Measurements from ENCODE around the gene WFIKKN1.
"Not testable (repeated sequence)": the region's sequence is repeated elsewhere in the genome, so short reads cannot be mapped to it uniquely, and the experiment has no call there.

WFIKKN1 gene

DNA sequence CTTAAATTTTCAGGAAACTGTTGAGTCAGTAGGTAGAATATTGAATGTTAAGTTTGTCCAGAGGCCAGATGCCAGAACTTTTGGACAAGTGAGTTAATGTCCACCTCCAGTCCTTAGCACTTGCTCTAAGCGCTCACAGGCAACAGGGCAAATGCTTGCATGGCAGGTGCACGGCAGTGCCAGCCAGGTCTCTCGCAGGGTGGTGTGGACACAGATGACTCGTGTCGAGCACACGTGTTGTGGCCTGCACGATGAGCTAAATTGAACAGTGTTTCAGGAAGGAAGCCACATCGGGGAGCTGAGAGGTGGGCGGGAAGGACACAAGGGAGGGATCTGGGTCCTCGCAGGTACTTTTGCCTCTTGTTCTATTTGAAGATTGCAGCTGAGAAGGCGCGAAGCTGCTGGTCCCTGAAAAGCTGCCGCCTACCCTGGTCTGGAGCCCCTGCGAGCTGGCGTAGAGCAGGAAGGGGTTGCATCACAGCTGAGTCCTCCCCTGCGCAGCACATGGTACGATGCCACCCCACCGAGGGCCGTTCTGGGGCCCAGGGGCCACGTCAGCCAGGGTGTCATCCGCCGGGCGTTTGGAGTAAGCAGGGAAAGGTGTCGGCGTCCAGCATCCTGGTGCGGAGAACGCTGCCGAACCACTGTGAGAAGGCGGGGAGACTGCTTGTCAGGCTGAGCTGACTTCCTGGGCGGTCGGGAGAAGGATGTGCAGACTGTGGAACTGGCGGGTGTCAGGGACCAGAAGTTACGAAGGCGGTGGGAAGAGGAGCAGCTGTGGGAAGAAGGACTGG is 34.6 kb upstream of the WFIKKN1 start:
- DNase-seq, result peak; percentile 9 to 31

DNA sequence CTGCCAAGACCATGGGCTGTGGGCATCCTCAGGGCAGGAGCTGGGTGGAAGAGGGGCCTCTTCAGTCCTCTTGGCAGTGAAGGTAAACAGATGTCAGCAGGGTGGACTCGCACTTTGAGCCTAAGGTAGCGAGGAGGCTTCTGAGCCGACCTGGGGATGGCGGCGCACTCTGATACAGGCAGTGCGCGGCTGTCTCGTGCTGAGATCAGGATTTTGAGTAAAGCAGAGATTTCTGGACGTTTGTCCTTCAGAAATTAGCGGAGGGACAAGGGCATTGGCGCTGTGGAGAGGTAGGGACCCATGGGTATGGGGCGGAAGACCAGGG is 34.1 kb upstream of the WFIKKN1 start:
- DNase-seq, result no peak

DNA sequence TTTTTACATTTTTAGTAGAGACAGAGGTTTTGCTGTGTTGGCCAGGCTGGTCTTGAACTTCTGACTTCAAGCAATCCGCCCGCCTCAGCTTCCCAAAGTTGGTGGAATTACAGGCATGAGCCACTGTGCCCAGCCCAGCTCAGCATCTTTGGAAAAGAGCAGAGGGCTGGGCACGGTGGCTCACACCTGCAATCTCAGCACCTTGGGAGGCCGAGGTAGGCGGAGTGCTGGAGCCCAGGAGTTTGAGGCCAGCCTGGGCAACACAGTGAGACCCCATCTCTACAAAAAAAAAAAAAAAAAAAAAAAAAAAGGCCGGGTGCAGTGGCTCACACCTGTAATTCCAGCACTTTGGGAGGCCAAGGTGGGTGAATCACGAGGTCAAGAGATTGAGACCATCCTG is 33.1 kb upstream of the WFIKKN1 start:
- DNase-seq, result not testable (repeated sequence)

DNA sequence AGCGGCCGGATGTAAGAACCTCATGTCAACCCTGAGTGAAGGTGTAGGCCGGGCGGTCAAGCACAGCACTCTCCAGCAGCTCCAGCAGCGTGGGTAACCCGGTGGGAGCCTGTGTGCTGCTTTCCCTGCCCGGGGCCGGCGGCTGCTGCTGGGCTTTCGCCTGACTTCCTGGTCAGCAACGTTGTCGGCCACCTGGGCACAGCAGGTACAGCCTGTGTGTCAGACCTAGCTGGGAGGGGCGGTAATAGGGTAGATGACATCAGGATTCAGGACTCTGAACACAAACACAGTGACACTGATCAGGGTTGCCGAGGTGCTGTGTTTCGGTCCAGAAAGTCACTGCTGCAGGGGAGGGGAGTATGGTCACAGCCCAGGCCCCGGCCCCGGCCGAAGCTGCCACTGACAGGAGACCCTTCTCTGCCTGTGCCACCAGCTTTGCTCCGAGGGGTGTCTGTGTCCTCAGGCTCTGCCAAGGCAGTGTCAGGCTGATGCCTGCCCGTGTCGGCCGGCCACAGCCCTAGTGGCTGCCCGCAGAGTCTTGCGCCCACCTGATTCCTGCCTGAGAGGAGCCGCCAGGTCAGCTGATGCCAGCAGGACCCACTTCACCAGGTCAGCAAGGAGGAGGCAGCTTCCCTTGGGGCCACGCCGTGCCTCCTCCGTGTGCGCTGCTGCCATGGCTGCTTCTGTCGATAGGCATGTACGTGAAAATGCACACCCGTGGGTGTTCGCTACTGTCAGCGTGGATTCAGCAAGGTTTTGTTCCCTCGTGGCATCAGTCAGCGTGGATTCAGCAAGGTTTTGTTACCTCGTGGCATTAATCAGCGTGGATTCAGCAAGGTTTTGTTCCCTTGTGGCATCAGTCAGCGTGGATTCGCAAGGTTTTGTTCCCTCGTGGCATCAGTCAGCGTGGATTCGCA is 31.7 kb upstream of the WFIKKN1 start:
- DNase-seq, result no peak

DNA sequence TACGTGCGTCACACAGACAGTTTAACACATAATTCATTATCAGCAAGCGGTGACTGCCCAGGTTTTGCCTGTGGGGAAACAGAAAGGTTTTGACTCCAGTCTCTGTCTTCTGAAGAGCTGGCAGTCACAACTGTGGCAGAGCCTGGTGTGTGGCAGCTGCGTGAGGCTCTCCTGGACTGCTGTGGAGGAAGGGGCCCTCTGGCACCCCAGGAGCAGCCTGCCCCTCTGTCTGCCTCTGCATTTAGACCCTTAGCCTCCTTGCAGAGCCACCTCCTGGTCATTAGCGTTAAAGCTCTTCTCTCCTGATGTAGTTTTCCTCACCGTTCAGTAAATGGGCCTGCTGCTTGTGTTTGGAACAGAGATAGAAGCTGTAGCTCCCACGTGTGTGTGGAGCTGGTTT is 30.0 kb upstream of the WFIKKN1 start:
- DNase-seq, result peak in 1 of 2 donors; percentile 15

DNA sequence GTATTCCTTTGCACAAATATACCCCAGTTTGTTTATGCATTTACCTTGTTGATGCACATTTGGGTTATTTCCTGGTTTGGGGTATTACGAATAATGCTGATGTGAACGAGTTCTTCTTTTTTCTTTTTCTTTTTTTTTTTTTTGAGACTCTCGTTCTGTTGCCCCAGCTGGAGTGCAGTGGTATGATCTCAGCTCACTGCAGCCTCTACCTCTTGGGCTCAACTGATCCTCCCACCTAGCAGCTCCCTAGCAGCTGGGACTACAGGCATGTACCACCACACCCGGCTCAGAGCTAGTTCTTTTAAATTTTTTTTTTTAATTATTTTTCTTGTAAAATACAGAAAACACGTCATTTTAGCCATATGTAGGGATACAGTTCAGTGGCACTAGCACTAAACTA is 26.9 kb upstream of the WFIKKN1 start:
- DNase-seq, result no peak

DNA sequence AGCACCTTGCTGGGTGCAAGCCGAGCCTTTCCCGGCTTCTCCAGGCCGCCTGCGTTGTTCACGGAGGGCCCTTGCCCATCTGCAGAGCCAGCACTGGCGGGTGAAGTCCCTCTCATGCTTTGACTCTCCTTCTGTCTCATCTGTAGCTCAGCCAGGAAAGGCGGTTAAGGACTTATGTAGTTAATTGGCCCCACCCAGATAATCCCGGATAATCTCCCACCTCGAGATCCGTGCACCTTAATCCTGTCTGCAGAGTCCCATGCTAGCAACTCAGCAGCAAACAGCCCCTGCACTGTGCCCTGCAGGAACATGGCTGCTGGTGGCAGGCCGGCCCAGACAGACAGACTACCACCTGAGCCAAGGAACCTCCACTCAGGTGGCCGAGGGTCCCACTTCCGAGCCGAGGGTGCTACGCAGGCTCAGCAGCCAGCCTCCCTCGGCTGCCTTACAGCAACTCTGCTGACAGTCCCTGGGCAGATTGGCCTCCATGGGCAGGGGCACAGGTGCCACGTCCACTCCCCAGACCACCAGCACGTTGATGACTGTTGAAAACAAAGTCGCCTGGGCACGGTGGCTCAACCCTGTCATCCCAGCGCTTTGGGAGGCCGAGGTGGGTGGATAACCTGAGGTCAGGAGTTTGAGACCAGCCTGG is 24.0 kb upstream of the WFIKKN1 start:
- no peak for DNase-seq

DNA sequence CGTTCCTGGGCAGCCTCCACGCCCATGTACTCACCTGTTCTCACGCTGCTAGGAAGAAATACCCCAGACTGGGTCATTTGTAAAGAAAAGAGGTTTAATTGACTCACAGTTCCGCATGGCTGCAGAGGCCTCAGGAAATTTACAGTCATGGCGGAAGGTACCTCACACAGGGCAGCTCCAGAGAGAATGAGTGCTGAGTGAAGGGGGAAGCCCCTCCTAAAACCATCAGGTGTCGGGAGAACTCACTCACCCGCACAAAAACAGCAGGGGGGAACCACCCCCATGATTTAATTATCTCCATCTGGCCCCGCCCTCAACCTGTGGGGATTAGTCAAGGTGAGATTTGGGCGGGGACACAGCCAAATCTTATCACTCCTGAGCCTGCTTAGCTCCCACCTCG is 22.8 kb upstream of the WFIKKN1 start:
- no peak for DNase-seq

DNA sequence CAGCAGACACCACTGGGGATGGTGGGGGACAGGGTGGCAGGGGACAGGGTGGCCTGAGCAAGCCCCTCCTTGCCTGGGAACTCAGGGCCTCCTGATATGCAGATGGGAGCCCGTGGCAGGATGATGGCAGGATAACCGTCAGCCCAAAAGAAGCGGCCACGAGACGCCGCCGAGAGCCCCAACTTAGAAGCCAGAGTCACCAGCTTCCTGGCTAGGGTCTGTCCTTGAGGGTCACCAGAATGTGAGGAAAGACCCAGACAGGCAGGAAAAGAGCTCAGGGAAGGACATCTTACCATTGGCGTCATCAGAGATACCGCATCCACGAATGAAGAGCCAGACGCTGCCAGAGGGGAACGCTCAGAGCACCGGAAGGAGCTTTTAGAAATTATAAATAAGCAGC is 21.5 kb upstream of the WFIKKN1 start:
- DNase-seq, result no peak

DNA sequence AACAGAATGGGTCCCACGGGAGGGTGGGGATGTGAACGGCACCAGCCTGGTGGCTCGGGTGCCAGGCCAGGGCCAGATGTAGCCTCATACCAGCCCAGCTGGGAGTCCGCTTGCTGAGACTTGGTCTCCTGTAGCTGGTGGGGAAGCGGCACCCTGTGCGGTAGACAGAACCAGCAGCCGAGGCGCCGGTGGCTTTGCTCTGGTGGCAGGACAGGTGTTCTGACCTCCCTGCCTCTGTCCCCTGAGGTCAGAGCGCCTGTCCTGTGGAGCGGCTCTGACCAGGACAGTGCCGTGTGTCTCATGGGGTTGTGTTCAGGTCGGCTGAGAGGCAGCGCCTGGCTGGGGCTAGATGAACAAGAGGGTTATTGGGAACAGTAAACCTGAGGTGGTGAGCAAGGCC is 20.8 kb upstream of the WFIKKN1 start:
- DNase-seq, result no peak

DNA sequence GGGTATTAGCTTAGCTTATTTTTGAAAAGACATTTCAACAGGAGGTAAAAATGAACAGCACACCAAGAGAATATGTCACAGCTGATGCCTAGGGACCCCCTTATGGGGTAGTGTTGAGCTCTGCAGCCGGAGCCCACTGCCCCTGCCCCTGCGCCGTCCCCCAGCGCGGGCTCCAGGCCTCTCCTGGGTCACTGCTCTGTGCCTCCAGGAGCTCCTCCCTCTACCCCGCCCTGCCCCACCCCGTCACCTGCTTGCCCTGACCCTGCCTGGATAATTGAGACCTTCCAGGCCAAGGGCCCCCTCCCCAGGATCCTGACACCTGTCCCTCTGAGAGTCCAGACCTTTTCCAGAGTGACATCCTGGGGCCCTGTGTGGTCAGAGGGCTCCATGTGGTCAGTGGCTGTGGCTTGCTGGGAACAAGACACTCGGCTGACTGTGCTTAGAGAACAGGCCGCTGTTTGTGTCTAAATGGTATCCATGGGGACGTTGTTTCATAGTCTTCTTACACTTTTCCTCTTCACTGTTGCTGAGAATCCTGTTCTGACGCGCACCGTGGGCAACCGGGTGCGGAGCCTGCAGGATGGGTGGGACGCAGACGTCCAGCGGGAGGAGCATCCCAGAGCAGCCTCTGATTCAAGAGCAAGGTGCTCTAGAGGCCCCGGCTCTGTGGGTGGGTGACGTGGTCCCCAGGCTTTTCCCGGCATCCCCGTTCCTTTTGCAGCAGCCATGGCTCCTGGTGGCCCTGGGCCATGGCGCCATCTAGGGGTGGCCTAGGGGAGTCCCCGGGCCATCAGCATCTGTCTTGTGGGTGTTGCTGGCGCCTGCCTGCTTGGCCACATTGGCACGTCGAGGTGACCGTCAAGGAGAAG is 20.0 kb upstream of the WFIKKN1 start:
- peak; percentile 43 to 75 for DNase-seq

DNA sequence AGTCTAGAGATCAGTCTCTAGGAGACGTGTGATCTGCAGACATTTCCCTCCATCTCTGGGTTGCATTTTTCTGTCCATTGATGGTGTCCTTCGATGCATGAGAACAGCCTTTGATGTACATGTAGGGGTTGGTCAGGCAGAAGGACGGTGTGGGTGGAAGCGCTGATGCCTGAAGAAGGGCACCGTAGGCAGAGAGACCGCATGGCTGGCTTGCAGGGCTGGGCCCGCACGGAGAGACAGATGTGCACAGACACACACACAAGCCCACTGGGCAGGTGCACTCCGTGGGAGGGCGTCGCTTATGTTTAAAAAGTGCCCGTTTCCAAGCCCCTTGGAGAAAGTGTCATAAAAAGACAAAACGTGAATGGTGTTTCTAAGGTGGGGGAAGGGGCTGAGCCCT is 15.7 kb upstream of the WFIKKN1 start:
- DNase-seq, result no peak

DNA sequence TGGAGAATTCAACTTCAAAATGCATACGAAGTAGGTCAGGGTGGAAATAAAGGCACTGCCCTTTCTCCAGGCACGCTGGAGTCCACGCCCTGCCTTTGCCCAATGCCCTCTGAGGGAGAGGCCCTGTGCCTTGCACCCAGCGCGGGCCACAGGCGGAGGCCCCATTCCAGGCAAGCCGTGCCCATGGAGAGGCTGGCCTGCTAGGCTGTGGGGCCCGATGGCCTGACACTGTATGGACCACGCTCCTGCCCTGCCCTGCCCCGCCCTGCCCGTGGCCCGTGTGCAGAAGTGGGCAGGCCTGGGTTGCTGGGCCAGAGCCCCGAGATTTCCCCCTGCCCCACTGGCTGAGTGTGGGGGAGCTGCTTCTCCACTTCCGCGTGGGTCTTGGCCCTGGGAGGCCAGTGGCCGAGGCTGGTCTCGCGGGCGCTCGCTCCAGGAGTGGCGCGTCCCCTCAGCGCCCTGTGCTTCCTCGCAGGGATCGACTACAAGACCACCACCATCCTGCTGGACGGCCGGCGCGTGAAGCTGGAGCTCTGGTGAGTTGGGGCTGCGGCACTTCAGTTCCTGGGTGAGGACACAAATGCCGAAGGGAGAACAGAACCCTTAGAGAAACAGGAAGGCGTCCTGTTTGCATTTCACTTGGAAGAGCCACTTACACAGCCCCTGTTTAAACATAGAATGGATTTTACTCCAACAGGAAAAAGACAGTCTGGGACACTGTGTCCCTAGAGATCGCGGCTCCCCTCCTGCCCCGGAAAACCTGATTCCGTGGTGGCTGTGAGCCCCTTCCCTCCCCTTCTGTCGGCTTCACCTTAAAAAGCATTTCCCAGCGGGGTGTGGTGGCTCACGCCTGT is 13.8 kb upstream of the WFIKKN1 start:
- DNase-seq, result no peak

DNA sequence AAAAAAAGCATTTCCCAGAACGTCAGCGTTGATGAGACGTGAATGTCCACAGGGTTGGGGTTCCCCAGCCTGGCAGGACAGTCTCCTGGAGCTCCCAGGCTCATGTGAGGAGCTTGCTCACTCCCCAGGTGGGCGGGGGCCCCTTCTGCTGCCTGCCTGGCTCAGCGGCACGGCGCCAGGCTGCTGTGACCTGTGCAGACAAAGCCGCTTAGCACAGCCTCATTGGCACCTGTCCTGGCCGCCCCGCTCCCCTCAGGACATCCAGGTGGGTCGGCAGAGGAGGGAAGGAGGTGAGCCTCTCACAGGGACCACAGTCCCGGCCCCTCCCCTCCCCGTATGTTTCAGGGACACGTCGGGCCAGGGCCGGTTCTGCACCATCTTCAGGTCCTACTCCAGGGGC is 12.9 kb upstream of the WFIKKN1 start:
- no peak for DNase-seq

DNA sequence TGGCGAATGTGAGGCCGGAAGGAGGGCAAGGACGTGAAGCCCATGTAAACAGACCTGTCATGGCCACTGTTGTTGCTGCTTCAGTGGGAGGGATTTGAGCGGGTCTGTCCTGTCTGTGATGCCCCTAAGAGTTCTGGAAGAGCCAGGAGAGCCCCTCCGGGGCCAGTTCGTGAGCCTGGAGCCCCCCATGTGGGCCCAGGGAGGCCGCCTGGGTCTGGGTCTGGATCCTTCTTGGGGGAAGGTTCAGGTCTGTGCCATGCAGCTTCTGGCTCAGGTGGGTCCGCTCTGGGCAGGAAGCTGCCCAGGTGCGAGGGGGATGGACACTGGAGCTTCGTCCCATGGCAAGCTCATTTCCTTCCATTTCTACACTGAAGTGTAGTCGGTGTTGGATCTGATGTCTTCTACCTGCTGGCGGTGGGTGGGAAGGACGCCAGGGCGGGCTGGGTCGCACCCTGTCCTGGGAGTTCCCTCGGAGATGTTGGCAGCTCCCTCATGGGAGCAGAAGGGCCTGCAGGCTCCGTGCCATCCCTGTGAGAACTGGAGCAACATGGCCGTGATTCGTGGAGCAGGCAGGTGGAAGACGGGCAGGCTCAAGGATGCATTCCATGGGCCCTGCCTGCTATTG is 11.2 kb upstream of the WFIKKN1 start:
- DNase-seq, result no peak

DNA sequence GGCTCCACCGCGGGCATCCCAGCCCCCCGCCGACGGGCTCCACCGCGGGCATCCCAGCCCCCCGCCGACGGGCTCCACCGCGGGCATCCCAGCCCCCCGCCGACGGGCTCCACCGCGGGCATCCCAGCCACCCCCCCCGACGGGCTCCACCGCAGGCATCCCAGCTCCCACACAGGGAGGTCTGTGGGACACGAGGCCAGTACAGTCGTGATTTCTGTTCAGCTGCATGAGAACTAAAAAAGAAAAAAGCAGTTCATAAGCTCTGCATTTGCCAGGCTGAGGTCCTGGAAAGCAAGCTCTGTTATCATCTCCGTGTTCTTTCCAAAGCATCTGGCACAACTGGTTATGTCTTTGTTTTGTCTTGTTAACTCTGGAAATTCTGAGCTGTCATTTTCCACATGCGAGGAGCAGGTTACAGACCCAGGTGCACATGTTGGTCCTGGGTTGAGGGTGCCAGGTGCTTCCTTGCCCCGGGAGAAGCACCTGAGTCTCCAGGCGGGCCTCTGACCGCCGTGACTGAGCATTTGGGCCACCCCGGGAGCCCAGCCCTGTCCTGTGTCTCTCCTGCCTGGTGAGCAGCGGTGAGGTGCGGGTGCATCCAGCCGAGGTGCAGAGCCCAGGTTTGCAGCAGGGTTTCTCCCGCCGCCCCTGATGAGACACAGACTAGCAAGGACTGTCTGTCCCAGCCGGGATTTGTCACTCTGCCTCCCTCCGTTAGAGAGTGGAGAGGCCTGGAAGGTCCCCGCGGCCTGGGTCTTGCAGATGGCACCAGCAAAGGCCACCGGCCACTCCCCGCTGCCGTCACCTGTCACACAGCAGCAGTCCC is 9.9 kb upstream of the WFIKKN1 start:
- DNase-seq, result no peak

DNA sequence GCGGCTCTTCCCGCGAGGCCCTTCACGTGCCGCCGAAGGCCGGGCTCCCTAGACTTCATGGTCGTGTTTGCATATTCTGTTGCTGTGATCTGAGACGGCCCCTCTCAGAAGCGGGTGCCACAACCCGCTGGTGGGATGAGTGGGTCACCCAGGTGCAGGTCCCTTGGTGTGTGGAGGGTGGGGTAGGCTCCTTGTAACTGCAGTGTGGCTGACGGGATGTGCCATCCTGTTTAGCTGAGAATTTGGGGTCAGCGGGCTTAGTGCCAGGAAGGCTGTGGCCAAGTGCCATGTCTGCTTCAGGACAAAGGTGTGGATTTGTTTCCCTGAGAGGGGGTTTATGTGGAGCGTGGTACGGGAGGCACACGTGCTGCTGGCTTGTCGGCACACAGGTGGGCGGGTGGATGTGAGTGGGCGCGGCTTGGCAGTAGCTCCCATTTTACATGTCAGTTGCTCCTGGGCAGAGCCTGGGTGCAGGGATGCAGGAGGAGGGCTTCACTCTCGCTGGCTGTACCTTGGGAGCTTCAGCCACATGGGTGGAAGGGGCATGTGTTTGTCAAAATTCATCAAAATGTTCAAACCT is 9.2 kb upstream of the WFIKKN1 start:
- DNase-seq, result no peak

DNA sequence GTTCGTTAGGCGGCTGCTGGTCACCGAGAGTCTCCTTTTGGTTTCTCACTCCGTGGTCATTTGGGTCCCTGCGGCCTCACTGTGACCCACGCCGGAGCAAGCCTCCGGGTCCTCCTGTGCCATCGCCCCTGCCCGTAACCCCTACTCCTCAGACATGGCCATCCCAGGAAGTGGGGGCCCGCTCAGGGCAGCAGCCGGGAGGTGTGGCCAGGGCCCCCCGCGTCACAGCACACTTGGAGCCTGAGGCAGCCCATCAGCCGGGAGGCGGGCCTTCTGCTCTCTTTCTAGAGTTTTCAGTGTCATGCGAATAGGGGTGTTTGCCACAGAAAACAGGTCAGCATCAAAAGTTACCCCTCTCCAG is 7.9 kb upstream of the WFIKKN1 start:
- no peak for DNase-seq

DNA sequence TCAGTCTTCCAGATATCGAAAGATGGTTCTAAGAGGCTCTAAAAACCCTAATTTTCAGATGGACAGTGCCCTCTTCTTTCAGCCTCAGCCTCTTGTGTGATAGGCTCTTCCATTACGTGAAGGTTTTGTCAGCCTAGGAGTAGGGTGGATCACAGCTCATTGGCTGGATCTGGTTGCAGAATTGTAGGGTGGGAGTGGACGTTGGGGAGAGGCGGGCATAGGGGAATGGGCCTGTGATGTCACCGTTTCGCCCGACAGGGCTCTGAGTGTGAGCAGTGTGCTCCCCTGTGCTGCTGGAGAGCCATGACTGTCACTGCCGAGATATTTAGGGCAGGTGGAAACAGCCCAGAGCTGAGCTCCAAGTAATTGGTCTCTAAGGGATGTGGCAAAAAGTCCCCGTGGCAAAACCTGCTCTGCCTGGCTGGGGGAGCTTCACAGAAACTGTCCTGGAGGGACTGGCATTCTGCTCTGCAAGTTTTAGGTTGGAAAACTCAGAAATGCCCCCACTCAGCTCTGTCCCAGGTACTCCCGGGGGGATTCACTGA is 6.2 kb upstream of the WFIKKN1 start:
- no peak for DNase-seq
